ENCODE results near the gene PNMA6E.

DNA sequence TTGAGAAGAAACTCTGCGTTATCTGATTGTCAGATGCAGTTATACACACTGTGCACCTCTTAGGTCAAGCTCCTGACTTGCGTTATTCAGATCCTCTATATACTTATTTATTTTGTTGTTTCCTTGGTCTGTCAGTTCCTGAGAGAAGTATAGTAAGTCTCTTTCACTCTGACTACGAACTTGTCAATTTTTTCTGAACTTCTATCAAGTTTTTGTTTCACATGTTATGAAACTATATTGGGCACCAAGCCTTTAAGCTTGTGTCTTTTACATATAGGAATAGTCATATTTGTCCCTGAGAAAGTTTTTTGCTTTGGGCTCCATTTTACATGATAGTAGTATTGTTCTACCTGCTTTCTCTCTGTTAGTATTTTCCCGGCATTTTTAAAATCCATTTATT, 35.5 kb downstream of the PNMA6E start:
- TF ChIP-seq EZH2 (IDR thresholded peaks at IDR 0.05) (no peak), POLR2AphosphoS5 (IDR thresholded peaks at IDR 0.05; ENCODE audit: borderline replicate concordance, low read depth, low read length) (no peak)

Data from SK-N-MC (cell line).